ENCODE results near the gene EFCAB13.
"Not testable (repeated sequence)": the region's sequence is repeated elsewhere in the genome, so short reads cannot be mapped to it uniquely, and the experiment has no call there.

The EFCAB13 gene

GRCh38 chr17:47432240-47432639 lies 108.5 kb downstream of the EFCAB13 start:
- not testable (repeated sequence) for DNase-seq

GRCh38 chr17:47465165-47465564 lies 141.4 kb downstream of the EFCAB13 start:
- DNase-seq: no peak

- DNase-seq: not testable (repeated sequence)
These were observed 143.2 kb downstream of the EFCAB13 start for GRCh38 chr17:47466976-47467375.

GRCh38 chr17:47470836-47471235 lies 147.1 kb downstream of the EFCAB13 start:
- DNase-seq: no peak

GRCh38 chr17:47472073-47472472 lies 148.3 kb downstream of the EFCAB13 start:
- DNase-seq: not testable (repeated sequence)

Measured in kidney glomerular epithelial cell (primary cell).